Activated T-helper 1 cell treated with anti-CD3 and anti-CD28 coated beads, Interleukin-2, amount 50 U/mL, for 16 hours (primary cell): ENCODE measurements around the gene CDK14.

Source experiments
- DNase-seq, 2 donors: peaks; one replicate each; pipeline ENCODE4 v3.0.0-alpha.2; 2020; ENCODE audit warnings: low read depth in 1 of 2, low spot score in 1 of 2

CDK14 gene

DNA sequence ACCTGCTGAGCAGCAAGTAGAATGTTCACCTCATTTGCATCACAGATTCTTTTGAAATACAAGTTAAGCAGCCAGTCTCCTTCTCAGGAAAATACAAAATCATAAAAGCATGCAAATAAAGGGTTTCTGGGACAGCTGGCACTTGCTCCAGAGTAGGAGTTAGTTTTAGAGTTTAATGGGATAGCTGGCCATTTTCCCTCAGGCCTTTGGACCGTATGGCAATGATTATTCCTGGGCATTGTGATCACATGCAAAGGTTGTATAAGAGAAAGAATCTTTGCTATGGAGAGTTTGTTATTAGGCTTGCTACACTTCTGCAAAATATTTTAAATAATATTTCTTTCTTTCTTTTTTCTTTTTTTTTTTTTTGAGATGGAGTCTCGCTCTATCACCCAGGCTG, 240.8 kb downstream of the CDK14 start:
- DNase-seq, result no peak

DNA sequence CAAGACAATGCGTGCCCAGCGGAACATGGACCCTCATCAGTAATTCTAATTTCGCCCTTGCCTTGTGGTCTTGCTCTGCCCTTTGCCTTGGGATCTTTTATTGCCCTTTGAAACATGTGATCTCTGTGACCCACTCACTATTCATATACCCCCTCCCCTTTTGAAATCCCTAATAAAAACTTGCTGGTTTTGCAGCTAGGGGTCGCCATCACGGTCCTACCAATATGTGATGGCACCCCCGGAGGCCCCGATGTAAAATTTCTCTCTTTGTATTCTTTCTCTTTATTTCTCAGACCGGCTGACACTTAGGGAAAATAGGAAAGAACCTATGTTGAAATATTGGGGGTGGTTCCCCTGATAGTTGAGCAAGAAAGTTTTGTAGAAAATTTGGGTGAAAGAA, 242.7 kb downstream of the CDK14 start:
- DNase-seq, result no peak

DNA sequence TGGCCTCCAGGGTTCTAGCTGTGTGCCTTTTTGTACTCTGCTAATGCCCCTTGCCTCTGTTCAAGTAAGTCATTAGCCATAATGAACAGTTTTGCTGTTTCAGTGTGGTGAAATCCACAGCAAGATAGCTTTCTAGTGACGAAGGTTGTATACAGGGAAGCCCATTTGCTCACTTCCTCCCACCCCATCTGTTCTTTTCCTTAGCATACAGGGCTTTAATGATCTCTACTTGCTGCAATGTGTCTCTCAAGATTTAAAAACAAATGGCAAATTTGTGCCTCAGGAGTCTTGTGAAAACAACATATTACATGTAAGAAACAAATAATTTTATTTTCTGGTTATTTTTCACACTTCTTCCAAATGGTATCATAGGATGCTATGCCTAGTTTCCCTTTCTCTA, 243.2 kb downstream of the CDK14 start:
- no peak for DNase-seq

DNA sequence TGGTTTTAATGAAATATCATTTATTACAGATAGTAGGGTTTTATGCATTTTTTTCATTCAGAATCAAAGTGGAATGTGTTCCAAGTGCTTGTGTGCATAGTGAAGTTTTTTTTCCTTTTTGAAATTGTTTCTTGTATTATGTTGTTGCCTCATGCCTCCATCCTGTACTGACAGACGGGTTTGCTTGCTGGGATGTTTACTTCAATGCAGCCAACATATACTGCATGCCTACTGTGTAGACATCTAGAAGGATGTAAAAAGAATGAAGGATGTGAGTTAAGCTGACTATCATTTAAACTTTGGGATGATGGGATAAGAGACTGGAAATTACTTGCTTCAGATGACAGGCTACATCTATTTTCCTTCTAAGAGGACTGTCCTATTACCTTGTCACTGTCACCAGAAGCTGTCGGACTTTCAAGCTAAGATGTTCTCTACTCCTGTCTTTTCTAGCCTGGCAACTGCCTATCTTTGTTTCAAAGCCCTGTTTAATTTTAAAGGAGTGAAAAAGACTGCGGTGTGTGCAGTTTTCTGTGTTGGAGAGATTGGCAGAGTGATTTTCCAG, 243.7 kb downstream of the CDK14 start:
- no peak for DNase-seq

DNA sequence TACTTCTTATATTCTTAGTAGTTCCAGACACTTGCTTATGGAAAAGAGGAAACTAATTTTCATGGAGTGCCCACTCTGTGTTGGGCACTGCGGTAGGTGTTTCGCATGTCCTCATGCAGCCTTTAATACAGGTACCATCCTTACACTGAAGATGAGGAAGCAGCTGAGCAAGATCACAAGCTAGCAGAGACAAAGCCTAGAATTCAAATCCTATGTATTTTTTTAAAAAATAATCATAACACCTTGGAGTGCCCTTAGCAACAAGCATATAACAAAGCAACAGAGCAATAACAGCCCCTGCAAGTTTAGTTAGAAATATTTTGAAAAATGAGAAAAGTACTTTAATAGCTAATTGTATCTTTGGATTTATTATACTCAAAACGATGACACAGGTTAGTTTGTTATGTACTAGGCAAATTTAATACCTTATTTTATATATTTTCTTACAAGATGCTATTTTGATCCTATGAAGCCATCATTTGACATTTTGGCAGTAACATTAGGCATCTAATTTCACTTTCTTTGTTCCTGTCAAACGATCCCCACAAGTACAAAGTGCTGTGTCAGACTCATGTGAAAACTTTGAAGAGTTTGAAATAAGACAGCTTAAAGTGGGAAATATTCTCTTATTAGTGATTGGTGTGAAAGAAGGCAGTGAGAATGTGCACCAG, 245.8 kb downstream of the CDK14 start:
- DNase-seq, result no peak

DNA sequence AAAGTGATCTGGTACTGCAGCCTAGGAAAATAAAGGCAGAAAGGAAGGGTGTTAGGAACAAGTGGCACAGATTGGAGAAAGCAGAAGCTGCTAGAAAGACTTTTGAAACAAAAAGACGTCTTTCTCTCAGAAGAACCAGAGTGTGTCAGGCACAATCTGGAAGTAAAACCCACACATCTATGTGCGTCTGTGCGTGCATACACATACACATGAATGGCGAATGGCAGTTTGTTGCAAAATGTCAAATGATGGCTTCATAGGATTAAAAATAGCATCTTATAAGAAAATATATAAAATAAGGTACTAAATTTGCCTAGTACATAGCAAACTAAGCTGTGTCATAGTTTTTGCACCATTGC, 246.3 kb downstream of the CDK14 start:
- no peak for DNase-seq

DNA sequence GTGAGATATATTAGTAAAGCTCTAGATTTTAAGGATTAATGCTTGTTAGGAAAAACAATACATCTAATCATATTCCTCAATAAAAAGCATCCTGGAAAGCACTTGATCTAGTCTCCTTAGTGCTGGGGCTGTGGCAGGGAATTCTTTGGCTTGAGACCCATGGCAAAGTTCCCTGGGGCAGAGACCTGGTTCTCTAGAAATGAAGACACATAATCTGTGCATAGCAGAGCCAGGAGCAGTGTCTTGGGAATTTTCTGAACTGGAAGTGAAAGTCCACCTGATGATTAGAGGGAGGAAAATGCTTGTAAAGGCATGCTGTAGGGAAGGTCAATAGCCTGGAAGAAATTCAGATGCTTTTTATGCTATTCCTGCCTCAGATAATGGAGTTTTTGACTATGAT, 247.4 kb downstream of the CDK14 start:
- no peak for DNase-seq

DNA sequence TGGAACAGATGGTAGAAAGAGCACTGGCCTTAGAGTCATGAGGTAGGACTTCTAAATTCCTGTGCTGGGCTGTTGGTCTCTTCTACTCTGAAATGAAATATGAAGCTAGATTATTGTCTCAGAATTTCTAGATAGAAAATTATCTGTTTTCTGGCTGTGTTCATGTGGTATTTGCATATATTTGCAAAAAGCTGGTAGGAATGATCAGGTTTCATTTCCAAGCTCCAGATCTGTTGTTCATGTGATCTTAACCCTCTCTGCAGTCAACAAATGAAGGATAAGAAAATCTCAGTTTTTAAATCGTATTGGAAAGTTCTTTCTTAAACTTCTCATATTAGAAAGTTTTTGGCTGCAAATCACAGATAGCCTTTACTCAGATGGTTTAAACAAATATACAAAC, 248.3 kb downstream of the CDK14 start:
- no peak for DNase-seq

DNA sequence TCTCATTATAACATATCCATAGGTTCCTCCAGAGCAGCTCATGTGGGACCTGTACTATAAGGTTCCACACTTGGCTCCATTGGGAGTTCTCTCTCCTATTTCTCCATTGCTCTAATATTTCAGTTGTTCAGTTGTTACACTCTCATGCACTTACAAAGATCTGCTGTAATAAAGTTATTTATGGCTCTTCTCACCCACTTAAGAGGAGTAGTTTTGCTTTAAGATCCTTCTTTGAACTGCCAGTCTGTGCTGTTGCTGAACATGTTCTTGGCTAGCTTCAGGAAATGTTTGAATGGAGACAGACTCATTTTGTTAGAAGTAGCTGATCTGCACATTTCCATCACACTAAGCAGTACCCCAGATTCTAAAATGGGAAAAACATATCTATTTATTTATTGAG, 250.1 kb downstream of the CDK14 start:
- DNase-seq, result no peak

DNA sequence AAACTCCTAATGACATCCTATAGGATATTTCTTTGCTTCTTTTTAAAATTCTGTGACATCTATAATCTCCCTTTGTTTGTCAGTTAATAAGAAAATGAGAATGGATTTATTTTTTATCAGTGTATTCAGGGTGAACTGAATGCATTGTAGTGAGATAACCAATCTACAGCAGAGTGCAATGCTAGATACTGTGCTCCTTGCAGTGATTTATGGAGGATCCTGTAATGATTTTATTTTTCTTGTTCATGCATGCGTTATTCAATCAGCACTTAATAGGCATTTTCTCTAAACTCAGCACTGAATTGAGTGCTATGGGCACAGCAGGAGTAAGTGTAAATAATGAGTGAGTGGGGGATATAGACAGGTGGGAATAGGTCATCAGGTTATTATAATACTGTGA, 253.9 kb downstream of the CDK14 start:
- DNase-seq, result no peak

DNA sequence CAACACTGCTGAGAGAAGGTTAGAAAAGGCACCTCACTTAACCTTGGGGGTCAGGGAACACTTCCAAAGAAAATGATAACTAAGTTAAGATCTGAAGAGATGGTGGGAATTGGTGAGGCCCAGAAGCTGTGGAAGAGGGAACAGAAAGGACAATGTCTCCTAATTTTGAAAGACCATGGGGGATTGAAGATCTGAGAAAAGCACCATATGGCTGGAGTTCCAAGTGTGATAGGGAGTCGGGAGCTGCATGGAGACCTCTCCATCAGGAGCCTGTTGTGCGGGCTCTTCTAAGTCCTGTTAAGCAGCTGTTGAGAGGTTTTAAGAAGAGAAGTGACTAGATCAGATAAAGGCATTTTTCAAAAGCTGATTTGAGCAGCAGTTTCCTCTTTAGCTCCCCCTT, 254.3 kb downstream of the CDK14 start:
- DNase-seq, result no peak

DNA sequence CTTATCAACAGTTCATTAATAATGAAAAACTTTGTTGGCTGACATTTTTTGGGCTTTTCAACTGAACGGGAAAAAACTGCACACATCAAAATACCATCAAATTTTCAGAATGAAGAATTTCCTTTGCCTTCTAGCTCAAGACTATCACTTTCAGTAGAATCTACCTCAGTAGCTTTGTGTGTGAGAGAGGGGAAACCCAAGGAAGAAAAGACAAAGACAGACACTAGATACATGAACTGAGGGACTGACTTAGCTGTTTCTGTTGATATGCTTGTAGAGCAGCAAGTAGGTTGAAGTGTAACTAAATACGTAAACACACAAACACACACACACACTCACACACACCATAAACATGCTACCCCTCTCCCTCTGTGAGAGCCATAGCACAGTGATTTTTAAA, 257.1 kb downstream of the CDK14 start:
- DNase-seq, result no peak

DNA sequence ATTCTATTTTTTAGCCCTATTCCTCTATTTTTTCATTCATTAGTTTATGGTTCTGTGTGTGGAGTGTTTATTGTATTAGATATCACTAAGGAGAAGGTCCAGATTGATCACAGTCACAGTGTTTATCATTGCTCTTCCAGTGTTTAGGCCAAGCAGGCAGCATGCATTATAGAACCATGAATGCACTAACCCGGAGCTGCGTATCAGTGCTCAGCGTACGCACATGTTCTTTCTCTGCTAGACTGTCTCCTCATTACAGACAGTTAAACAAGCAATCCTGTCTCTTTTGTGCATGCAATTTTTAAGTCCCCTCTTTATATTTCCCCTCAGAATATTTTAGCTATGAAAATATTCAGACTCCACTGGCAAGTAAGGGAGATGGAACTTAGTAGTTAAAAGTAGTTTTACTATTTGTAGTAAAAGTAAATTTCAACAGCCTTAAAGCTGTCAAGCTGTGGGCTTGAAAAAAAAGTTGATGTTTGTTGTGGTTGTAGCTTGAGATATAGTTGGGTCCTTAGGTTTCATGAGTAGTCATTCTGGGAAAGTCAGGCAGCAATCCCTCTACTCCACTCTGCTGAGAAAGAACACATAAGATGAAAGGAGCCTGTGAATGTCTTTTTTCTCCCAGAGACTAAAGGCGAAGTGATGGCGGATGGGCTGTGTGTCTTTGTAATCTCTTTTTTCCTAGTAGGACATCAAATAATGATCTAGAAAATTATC, 260.4 kb downstream of the CDK14 start:
- DNase-seq, result no peak

DNA sequence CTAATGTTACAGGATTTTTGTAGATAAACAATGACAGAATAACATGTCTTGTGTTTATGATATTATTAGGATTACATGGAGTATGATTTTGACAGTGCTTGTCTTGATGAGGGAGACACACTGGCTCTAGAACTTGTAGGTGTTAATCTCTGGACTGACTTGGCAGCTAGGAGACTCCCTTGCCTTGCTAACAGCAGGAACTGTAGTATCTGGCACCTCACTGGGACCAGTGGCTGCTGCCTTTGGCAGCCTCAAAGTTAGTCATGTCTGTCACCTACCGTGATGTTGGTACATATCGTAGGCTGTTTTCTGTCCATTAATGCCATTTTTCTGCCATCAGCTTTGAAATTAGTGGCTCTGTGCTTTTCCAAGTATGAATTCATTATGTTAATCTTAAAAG, 261.5 kb downstream of the CDK14 start:
- DNase-seq, result no peak

DNA sequence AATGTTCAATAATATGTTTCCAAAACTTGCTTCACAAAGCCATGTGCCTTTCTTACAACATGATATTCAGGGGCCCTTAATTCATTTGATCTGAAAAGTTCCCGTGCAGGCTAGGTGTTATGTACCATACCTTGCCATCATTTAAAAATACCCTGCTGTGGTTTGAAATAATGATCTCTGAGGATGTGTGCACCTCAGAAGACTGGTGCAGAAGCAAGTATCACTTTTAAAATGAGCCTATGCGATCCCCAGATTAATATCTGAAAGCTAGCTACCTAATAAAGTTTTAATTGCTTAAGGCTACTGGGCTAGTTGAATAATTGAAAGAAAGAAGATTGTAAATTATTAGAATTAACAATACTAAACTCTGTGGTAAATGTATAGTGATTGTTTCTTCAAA, 262.4 kb downstream of the CDK14 start:
- no peak for DNase-seq

DNA sequence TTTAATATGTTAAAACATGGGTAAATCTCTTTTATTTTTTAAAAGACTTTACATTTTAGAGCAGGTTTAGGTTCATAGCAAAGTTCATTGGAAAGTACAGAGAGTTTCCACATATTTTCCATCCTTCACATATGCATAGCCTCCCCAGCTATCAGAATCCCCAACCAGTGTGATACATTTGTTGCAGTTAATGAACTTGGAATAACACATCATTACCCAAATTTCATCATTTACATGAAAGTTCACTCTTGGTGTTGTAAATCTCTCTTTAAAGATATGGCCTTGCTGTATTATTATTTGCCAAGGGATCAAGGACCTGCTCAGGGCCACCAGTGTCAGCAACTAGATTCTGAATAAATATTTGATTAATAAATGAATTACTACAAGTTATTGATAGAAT, 263.4 kb downstream of the CDK14 start:
- DNase-seq, result no peak

DNA sequence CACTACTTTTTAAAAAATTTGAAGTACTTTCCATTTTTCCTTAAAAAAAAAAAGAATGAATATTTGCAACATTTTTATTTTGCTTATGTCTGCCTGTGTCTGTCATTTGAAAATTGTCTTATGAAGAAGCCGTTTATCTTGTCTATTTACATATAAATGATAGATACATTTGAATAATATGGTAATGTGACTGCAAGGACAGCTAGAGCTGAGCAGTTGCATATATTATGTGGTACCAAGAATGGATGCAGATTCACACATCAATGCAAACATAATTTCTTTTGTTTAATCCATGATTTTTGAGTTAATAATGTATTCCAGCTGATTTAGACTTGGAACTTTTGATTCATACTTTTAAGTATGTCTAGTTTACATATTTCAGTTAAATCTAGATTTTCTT, 268.0 kb downstream of the CDK14 start:
- no peak for DNase-seq

DNA sequence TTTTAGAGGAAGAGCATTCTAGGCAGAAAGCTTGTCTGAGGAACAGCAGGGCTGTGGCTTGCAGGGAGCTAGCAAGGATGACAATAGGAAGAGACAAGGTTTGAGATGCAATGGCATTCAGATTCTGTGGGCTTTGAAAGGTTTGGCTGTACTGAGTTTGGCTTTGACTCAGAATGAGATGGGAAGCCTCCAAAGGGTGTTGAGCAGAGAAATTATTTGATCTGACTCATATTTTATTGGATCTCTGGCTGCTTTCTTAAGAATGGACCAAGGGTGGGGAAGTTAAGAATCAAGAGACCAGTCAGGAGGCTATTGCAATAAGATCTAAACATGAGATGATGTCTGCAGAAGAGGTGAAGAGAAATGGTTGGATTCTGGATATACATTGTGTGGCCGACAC, 273.2 kb downstream of the CDK14 start:
- DNase-seq, result no peak

DNA sequence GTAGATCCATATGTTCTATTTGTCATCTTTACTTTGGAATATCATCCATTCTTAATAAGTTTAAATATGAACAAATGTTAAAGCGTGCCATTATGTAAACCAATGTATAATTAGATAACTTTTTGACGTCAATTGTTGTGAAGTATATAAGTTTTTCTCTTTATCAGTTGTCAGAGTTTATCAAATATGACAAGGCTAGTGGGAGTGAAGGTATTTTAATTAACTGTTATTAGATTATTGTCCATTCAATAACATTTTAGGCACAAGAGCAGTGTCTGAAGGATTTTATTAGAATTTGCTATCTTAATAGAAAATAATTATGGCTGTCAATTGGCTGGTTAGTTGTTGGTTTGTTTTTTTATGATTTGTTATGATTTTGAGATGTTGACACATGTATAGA, 280.6 kb downstream of the CDK14 start:
- no peak for DNase-seq

DNA sequence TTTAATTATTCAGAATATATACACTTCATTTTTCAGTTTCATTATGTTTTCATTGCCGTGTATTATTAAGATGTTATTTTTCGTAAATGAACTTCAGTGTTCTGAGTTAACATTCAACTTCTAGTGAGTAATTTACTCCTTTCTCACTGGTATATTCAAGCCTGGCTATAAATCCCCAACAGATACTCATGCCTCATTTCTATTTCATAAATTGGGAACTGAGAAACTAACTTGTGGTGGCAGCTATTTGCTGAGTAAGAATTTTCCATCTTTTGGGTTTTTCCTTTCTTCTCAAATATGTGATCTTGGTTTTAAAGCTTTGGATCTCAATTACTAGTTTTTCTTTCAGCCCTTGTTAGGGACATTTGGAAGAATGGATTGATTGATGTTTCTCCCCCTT, 281.1 kb downstream of the CDK14 start:
- DNase-seq, result no peak

DNA sequence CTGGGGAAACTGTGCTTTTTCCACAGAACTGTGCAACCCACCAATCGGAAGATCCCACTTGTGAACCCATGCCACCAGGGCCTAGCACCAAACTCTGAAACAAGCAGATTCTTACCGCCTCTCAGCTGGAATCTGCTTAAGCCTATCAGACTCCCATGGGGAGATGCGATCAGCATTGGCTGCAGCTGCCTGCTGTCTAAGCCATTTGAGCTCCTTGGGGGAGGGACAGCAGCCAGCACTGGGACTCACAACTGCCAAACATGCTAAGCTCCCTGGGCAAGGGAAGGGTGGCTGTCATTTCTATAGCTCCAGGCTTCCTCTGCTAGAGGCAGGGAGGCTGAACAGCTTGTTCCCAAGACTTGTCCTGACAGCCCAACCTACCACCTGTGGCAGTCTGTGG, 283.8 kb downstream of the CDK14 start:
- DNase-seq, result no peak

DNA sequence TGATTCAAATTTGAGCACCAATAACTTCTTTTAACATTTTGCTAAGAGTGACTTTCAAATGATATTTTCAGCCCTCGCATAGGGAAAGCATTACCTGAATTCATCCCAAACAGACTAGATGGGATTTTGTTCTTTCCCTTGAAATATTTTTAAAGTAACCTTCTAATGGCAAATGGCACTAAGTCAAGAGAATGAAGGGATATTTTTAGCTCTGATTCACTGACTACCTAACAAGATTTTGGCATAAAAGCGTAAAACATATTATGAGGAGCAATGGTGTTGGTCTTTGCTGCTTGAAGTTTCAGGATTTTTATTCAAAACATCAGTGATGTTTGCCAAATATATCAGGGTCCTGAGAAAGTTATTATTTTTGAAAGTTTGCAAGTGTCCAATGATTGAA, 290.3 kb downstream of the CDK14 start:
- DNase-seq, result no peak

DNA sequence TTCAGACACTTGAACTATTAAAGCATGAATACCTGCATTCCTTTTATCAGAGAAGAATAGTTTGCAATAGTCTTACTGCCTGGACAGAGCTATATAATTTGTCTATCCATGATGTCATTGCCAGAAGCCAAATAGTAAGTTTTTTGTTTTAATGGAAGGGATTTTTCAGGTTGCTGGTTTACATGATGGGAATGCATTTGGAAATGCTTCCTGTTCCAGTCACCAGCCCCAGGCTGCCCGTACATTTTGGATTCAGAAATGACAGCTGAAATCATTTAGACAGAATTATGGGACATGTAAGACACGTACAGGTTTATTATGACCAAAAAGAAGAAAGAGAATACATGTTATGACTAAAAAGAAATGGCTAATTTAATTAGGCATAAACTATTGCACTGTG, 293.1 kb downstream of the CDK14 start:
- no peak for DNase-seq
